Mucosa of rectum (tissue), 2 donors: Measurements from ENCODE around the gene MRTFA.

Source experiments
- H3K27ac ChIP-seq, 2 donors: one replicate each; pipeline ENCODE4 v1.7.0; 2013; ENCODE audit warnings: inconsistent platforms in 2 of 2, low read depth in 2 of 2, low read length in 2 of 2
- H3K27me3 ChIP-seq, 2 donors: one replicate each; pipeline ENCODE4 v1.7.0; 2013; ENCODE audit warnings: low read length in 2 of 2; ENCODE audit not compliant: control insufficient read depth in 2 of 2, insufficient read depth in 2 of 2
- H3K36me3 ChIP-seq, 2 donors: one replicate each; pipeline ENCODE4 v1.7.0; 2013; ENCODE audit warnings: low read length in 2 of 2; ENCODE audit not compliant: control insufficient read depth in 2 of 2, insufficient read depth in 2 of 2
- H3K4me1 ChIP-seq, 2 donors: one replicate each; pipeline ENCODE4 v1.7.0; 2013; ENCODE audit warnings: low read length in 2 of 2, mild to moderate bottlenecking in 1 of 2; ENCODE audit not compliant: control insufficient read depth in 2 of 2, insufficient read depth in 2 of 2
- H3K4me3 ChIP-seq, 2 donors: one replicate each; pipeline ENCODE4 v1.7.0; 2013; ENCODE audit warnings: low read length in 2 of 2
- H3K9ac ChIP-seq, 2 donors: one replicate each; pipeline ENCODE4 v1.7.0; 2013; ENCODE audit warnings: low read length in 2 of 2, low read depth in 1 of 2, mild to moderate bottlenecking in 1 of 2
- H3K9me3 ChIP-seq, 2 donors: one replicate each; pipeline ENCODE4 v1.7.0; 2013; ENCODE audit warnings: low read length in 2 of 2; ENCODE audit not compliant: control insufficient read depth in 2 of 2
- donor health status: healthy.
- donor health status: Normal muscosa, but diverticular disease.

Gene MRTFA

GRCh38 chr22:40453671-40454070 is 182.8 kb downstream of the MRTFA start:
- Histone ChIP-seq H3K27me3 (no peaks in the 10 kb centered on the region), H3K36me3 (peaks cover 0 to 5% of the 10 kb centered on the region in 2 donors), H3K4me1 (peaks cover 0 to 6% of the 10 kb centered on the region in 2 donors), H3K9me3 (no peaks in the 10 kb centered on the region), H3K27ac (no peak overlapping the region), H3K9ac (no peak overlapping the region), H3K4me3 (no peak overlapping the region)

DNA sequence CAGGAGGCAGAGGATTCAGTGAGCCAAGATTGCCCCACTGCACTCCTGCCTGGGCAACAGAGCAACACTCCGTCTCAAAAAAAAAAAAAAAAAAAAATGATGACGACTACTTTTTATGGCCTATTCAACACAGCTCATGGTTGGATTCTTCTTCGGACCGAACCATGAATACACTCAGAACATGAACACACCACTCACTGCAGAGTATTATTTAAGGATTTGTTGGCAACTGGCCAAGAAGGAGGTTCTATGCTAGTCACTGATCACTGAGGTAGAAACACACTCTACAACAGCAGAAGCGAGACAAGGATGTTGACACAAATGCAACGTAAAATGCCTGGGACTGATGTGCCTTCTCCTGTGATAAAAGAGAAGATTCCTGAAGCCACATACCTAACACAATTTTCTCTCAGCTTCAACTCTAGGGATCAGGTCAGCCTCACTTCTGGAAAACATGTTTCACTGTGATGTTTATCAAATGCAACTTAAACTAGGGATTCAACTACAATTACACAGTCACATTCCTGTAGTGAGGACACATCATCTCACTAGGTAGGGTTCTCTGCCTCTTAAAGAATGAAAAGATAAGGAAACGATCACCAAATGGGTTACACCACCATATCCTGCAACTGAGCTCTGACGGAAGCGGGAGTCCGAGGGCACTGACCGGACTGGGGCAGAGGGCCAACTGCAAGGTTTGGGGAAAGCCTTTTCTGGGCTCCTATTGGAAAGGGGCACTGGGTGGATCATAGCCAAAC is 183.6 kb downstream of the MRTFA start:
- Histone ChIP-seq H3K27ac (no peak overlapping the region), H3K9ac (no peak overlapping the region), H3K4me3 (no peak overlapping the region), H3K9me3 (no peaks in the 10 kb centered on the region), H3K36me3 (peaks cover 0 to 2% of the 10 kb centered on the region in 2 donors), H3K4me1 (peaks cover 0 to 6% of the 10 kb centered on the region in 2 donors), H3K27me3 (no peaks in the 10 kb centered on the region)

DNA sequence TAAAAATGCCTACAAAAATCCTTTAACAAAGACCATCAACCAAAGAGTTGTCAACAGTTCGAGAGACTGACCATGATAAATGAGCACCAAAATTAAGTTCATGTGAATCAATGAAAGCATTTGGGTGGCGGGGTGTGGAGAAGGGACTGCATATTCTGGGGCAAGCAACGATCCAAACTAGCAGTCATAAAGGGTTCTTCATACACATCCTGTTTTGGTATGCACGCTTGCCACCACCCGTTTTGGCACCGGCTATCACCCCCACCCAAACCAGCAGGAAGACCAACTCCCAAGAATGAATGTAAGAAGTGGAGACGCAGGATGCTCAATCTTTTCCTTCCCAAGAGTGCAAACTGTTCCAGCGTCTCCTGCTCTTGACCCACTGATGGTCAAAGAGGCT is 185.3 kb downstream of the MRTFA start:
- Histone ChIP-seq H3K4me3 (no peak overlapping the region), H3K27ac (no peak overlapping the region), H3K27me3 (no peaks in the 10 kb centered on the region), H3K9ac (no peak overlapping the region), H3K4me1 (peaks cover 0 to 6% of the 10 kb centered on the region in 2 donors), H3K36me3 (peaks cover 0 to 5% of the 10 kb centered on the region in 2 donors), H3K9me3 (no peaks in the 10 kb centered on the region)

GRCh38 chr22:40450616-40451015 is 185.9 kb downstream of the MRTFA start:
- Histone ChIP-seq H3K4me1 (peaks cover 0 to 6% of the 10 kb centered on the region in 2 donors), H3K27ac (no peak overlapping the region), H3K27me3 (no peaks in the 10 kb centered on the region)

GRCh38 chr22:40449676-40450035 is 186.9 kb downstream of the MRTFA start:
- Histone ChIP-seq H3K27ac (no peak overlapping the region), H3K9me3 (no peaks in the 10 kb centered on the region), H3K4me1 (peaks cover 0 to 6% of the 10 kb centered on the region in 2 donors), H3K27me3 (no peaks in the 10 kb centered on the region), H3K36me3 (peaks cover 0 to 5% of the 10 kb centered on the region in 2 donors), H3K9ac (no peak overlapping the region), H3K4me3 (no peak overlapping the region)

More at GRCh38 chr22:40450616-40451015, 185.9 kb downstream of the MRTFA start:
- H3K9me3 ChIP-seq, result no peaks in the 10 kb centered on the region
- H3K9ac ChIP-seq, result no peak overlapping the region
- H3K4me3 ChIP-seq, result no peak overlapping the region
- peaks cover 0 to 5% of the 10 kb centered on the region in 2 donors for H3K36me3 ChIP-seq

GRCh38 chr22:40446203-40446602 is 190.3 kb downstream of the MRTFA start:
- Histone ChIP-seq H3K27ac (no peak overlapping the region), H3K9ac (no peak overlapping the region), H3K27me3 (no peaks in the 10 kb centered on the region), H3K9me3 (no peaks in the 10 kb centered on the region), H3K4me3 (no peak overlapping the region), H3K36me3 (peaks cover 0 to 3% of the 10 kb centered on the region in 2 donors), H3K4me1 (no peaks in the 10 kb centered on the region)

GRCh38 chr22:40444178-40444831 is 192.2 kb downstream of the MRTFA start:
- Histone ChIP-seq H3K27me3 (no peaks in the 10 kb centered on the region), H3K9ac (no peak overlapping the region), H3K36me3 (peaks cover 3 to 5% of the 10 kb centered on the region in 2 donors), H3K4me1 (no peaks in the 10 kb centered on the region), H3K27ac (no peak overlapping the region), H3K4me3 (no peak overlapping the region), H3K9me3 (no peaks in the 10 kb centered on the region)

DNA sequence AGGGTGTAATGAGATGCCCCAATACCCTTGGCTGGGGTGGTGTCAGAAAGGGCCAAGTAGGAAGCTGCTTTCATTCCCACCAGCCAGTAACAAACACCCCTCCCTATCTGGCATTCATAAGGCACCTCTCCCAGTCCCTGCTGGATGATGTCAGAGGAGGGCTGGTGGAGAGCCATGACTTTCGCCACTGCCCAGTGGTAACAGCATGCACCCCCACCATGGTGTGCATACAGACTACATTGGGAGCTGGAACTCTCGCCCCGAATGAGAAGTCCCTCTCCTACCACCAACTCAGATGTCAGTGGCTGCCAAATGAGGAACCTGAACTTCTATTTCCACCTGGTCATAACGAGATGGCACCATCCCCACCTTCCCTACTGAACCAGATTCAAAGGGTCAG is 192.8 kb downstream of the MRTFA start:
- Histone ChIP-seq H3K4me3 (no peak overlapping the region), H3K9ac (no peak overlapping the region), H3K27ac (no peak overlapping the region), H3K4me1 (no peaks in the 10 kb centered on the region), H3K36me3 (peaks cover 3 to 5% of the 10 kb centered on the region in 2 donors), H3K9me3 (no peaks in the 10 kb centered on the region), H3K27me3 (no peaks in the 10 kb centered on the region)

DNA sequence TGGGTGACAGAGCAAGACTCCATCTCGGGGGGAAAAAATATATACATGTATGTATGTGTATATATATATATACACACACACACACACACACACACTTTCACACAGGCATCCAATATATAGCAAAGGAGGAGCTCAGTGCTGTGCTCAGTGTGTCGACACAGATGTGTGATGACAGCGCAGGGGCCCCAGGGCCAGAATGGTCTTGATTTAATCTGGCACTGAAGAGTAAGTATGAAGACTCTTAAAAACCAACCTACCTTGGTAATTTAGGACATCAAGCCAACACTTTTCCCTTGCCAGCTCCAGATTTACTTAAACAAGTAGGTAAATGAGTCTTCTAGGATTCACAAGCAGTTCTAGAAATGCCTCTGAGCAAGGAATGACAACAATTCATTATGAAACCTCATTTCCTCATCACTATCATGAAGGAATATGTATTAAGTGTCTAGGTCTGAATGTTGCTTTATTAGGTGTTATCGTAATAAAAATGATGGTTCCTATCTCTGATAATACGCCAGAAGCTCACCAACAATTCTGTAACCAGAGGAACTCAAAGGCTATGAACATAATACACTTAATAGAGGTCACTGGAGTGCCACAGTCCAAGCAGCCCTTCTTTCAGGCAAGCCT is 194.6 kb downstream of the MRTFA start:
- Histone ChIP-seq H3K27ac (no peak overlapping the region), H3K9ac (no peak overlapping the region), H3K4me1 (peaks cover 4 to 10% of the 10 kb centered on the region in 2 donors)

More for the DNA sequence above, 194.6 kb downstream of the MRTFA start:
- Histone ChIP-seq H3K27me3 (no peaks in the 10 kb centered on the region), H3K4me3 (no peak overlapping the region), H3K9me3 (no peaks in the 10 kb centered on the region), H3K36me3 (peaks cover 3 to 5% of the 10 kb centered on the region in 2 donors)
